ENCODE results near the gene STPG4. TPM values are rescaled to one million over a fixed set of nuclear protein-coding genes. Genes with fewer than 3 reads are reported as not detected.
A peak's percentile ranks its signal among the peaks of the same experiment; 100 is the strongest.

Gene STPG4
- total and polyA plus RNA-seq, 8 donors, result 0.17 to 1.0 (median 0.33) TPM

DNA sequence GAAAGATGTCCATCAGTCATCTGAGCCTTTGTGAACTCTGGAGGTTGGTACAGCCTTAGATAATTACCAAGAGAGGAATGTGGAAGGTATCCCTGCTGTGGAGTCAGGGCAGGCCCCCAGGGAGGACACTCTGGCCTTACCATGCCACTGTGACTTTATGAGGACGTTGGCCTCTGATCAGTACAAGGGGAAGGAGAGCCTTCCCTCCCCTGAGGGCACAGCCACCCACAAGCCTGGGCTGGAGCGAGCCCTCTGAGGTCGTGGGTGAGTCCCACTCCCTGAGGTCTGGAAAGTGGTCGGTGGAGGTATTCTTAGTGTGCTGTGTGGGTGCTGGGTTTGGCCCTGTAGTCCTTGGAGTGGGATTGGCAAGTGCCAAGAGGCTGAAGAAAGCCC is 91.6 kb downstream of the STPG4 start:
- intact Hi-C loops (cut with DNase I), result no loop called here

DNA sequence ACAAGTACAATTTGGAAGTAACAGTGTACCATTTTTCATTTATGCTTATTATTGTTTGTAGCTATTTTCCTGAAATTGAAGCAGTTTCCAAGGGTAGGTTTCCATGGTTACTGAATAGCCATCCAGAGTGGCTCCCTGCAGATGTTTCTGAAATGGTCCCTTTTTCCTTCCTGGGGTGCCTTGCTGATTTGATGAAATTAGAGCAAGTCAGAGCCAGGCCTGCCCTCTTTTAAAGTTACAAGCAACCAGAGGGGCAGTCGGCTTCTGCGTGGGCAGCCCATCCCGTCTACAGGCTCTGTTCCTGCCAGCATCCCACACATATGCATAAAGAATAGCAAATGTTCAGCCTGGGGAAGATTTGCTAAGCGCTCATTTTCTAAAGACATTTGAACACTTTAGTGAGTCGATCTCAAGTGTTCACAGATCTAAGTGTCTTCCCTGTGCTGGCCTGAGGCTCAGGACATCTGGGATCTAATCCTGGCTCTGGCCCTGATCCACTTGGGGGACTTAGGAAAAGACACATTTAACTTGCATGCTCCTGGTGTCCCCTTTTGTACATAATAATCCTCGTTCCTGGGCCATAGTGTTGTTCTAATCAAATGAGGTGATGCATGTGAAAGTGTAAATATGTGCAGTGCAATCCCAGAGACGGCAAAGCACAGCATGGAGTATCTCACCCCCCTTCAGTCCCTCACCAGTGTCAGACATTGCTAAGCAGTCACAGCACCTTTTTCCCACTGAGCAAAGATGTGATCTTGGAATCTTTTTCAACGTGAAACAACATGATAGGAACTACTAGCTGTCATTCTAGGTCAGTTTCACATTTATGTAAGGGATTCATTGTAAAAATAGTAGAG is 92.2 kb downstream of the STPG4 start:
- Histone ChIP-seq H3K4me1 (peaks cover 27 to 43% of the 10 kb centered on the region in 2 donors), H3K9me3 (no peaks in the 10 kb centered on the region), H3K27me3 (no peaks in the 10 kb centered on the region), H3K4me3 (no peak overlapping the region), H3K27ac (peak overlapping the region in 1 of 2 donors; percentile 8), H3K36me3 (peaks cover 0 to 48% of the 10 kb centered on the region in 2 donors)
- ATAC-seq (no peak), DNase-seq (no peak)
- intact Hi-C loops (cut with DNase I), result no loop called here
- TF ChIP-seq, protein P1, sequence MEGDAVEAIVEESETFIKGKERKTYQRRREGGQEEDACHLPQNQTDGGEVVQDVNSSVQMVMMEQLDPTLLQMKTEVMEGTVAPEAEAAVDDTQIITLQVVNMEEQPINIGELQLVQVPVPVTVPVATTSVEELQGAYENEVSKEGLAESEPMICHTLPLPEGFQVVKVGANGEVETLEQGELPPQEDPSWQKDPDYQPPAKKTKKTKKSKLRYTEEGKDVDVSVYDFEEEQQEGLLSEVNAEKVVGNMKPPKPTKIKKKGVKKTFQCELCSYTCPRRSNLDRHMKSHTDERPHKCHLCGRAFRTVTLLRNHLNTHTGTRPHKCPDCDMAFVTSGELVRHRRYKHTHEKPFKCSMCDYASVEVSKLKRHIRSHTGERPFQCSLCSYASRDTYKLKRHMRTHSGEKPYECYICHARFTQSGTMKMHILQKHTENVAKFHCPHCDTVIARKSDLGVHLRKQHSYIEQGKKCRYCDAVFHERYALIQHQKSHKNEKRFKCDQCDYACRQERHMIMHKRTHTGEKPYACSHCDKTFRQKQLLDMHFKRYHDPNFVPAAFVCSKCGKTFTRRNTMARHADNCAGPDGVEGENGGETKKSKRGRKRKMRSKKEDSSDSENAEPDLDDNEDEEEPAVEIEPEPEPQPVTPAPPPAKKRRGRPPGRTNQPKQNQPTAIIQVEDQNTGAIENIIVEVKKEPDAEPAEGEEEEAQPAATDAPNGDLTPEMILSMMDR (IDR thresholded peaks at IDR 0.05), result no peak

More for the DNA sequence above, 91.6 kb downstream of the STPG4 start:
- Histone ChIP-seq H3K27ac (peak overlapping the region in 1 of 2 donors; percentile 8), H3K4me1 (peaks cover 23 to 41% of the 10 kb centered on the region in 2 donors), H3K27me3 (no peaks in the 10 kb centered on the region), H3K9me3 (no peaks in the 10 kb centered on the region), H3K4me3 (no peak overlapping the region), H3K36me3 (peaks cover 0 to 48% of the 10 kb centered on the region in 2 donors)
- TF ChIP-seq, protein P1 (IDR thresholded peaks at IDR 0.05), result no peak
- no peak for DNase-seq
- no peak for ATAC-seq

DNA sequence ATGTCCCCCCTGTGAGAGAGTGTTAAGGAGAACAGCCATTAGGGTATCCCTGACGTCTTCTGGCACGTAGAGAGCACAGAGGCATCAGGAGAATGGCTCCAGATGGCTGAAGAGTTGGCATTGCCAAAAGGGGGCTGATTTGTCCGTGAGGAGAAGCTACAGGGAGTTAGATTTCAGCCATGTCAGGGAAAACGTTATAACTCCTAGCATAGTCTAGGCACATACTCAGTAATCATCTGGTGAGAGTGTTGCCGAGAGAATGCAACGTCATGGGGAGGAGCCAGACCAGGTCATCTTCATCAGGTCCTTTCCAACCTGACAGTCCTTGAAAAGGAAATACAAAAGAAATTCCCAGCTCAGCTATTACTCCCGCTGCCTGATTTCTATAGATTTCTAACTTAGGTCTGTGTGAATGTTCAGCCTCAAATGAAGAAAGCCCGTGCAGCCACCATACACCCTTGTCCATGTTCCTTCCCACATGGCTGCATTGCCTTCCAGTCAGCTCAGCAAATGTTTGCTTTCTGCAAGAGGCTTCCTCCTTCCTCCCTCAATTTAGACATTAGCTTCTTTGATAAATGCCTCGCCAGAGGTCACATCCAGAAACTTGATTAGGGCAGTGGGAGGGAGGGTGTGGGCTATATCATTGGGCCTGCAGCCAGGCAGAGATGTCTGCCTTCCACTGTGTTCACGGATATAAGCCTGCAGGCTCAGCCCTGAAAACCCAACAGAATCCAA is 93.0 kb downstream of the STPG4 start:
- intact Hi-C loops (cut with DNase I), result no loop called here
- Histone ChIP-seq H3K4me1 (peaks cover 35 to 44% of the 10 kb centered on the region in 2 donors), H3K27ac (peak overlapping the region in 1 of 2 donors; percentile 4), H3K27me3 (no peaks in the 10 kb centered on the region), H3K9me3 (no peaks in the 10 kb centered on the region), H3K4me3 (no peak overlapping the region), H3K36me3 (peaks cover 0 to 43% of the 10 kb centered on the region in 2 donors)
- DNase-seq (no peak), ATAC-seq (no peak)
- TF ChIP-seq, protein P1 (IDR thresholded peaks at IDR 0.05), result no peak

DNA sequence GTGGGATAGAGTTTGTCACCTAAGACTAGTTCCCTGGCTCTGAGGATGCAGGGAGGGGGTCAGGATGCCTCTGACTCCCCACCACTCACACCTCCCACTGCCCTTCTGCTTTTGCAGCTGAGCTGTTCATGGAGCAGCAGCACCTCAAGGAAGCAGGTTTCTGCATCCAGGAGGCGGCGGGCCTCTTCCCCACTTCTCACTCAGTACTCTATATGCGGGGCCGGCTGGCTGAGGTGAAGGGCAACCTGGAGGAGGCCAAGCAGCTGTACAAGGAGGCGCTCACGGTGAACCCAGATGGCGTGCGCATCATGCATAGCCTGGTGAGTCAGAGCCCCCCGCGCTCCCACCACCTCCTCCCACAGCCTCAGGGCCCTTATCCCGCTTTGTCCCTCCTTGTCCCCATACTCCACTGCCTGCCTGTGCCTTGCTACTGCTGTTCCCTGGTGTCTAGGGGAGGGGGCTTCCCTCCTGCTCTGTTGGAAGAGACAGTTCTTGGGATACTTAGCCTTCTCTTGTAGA is 94.4 kb downstream of the STPG4 start:
- H3K9me3 ChIP-seq, result no peaks in the 10 kb centered on the region
- H3K27me3 ChIP-seq, result no peaks in the 10 kb centered on the region
- intact Hi-C loops (cut with DNase I), result no loop called here
- H3K4me1 ChIP-seq, result peaks cover 38 to 44% of the 10 kb centered on the region in 2 donors
- no peak overlapping the region for H3K27ac ChIP-seq
- H3K36me3 ChIP-seq, result peaks cover 0 to 43% of the 10 kb centered on the region in 2 donors
- TF ChIP-seq, protein P1 (IDR thresholded peaks at IDR 0.05), result no peak
- no peak overlapping the region for H3K4me3 ChIP-seq
- ATAC-seq (no peak), DNase-seq (no peak)

All from left lung (tissue), 10 donors.